GM12873 (cell line): ENCODE results near the gene IGSF3.

Source experiments
- CTCF ChIP-seq: IDR thresholded peaks from 2 replicates; pipeline ENCODE4 v1.5.1; 2012; ENCODE audit warnings: low read depth, mild to moderate bottlenecking, moderate library complexity, low read length, control low read depth; ENCODE audit not compliant: insufficient read depth; ENCODE audit errors: missing control alignments

IGSF3 gene

GRCh38 chr1:116556289-116557006 is 111.1 kb downstream of the IGSF3 start:
- TF ChIP-seq CTCF: no peak

DNA sequence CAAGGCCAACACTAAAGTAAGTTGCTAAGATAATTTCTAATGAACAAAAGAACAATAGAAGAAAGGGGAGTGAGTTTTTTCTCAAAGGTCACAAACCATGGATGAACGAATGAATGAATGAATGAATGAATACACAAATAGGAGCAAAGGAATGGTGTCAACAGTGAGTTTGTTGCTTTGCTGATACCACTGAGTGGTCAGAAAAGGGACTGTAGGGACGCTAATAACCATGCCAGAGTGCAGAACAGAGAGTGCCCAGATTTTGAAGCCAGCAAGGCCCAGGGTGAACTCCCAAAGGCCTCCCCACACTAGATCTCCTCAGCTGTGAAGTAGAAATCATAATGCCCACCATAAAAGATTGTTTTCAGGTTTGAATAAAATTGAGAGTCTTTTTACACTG is 112.6 kb downstream of the IGSF3 start:
- no peak for TF ChIP-seq CTCF

DNA sequence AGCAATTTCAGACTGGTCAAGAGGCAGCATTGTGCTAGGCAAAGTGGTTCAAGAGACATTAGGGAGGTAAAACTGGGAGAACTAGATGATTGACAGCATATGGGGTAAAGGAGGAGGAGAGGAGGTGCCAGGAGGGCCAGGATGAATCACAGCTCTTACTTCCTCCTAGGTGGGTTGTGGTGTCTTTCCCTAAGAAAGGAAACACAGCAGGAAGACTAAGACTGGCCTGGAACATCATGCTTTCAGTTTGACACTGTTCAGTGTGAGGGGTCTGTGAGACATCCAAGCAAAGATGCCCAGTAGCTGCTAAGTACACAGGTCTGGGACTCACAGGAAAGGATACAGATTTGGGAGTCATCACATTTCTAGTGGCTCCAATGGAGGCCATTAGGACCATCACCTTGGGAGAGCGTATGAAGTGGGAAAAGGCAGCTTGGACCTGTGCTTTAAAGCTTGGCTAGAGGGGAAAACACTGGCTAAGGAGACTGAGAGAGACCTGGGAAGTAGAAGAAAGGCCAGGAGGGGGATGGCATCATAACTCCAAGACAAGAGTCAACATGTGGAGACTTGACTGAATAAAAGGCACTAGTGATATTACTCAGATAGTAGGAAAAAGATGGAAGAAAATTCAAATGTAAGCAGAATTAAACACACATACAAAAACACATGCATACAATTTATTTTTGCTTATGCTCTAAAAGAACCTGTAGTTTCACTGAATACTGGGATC is 114.0 kb downstream of the IGSF3 start:
- no peak for TF ChIP-seq CTCF

GRCh38 chr1:116546354-116546977 is 121.1 kb downstream of the IGSF3 start:
- TF ChIP-seq CTCF: no peak

GRCh38 chr1:116545359-116545705 is 122.2 kb downstream of the IGSF3 start:
- no peak for TF ChIP-seq CTCF

GRCh38 chr1:116544588-116545358 is 122.8 kb downstream of the IGSF3 start:
- no peak for TF ChIP-seq CTCF

DNA sequence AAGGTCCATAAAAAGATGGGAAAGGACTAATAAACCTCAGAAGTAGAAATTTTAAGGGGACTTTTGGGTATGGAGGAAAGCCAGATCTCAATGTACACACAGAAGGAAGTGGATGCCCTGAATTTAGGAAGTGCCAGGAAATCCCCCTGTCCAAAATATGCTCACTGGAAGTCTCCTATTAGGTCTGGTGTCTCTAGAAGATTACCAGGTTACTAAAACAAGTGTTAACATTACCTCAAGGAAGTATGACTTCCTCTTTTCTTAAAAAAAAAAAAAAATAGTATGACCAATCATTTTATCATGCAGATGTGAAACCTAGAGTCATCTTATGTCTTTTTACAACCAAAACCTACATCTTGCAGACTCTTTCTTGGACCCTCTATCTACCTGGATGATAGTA is 127.4 kb downstream of the IGSF3 start:
- no peak for TF ChIP-seq CTCF
